HG02885 (cell line): ENCODE results near the gene MBD2.

Experiments
- ATAC-seq: cut with Tn5 transposase; IDR thresholded peaks from one replicate; pipeline ENCODE4 v1.9.1; 2021; ENCODE audit warnings: mild to moderate bottlenecking; ENCODE audit not compliant: unreplicated experiment, poor library complexity

The MBD2 gene

GRCh38 chr18:54203914-54204313, 20.6 kb downstream of the MBD2 start:
- peak; percentile 59 for ATAC-seq

DNA sequence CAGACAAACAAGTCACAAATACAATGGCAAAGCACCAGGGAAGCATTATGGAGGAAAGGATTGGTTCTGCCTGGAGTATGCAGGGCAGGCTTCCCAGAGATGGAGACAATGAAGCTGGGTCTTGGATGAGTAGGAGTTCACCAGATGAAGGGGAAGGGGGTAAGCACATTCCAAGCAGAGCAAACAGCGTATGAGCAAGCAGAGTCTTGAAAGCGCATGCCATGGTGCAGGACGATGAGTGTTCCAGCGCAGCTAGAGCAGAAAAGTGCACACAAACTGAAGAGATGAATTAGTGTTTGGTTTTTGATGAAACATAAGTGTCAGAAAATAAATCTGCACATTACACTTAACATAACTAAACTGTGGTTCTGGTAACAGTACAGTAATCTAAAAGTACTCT, 21.6 kb downstream of the MBD2 start:
- ATAC-seq: no peak

- no peak for ATAC-seq
These were observed 26.6 kb downstream of the MBD2 start for GRCh38 chr18:54197747-54198411.

DNA sequence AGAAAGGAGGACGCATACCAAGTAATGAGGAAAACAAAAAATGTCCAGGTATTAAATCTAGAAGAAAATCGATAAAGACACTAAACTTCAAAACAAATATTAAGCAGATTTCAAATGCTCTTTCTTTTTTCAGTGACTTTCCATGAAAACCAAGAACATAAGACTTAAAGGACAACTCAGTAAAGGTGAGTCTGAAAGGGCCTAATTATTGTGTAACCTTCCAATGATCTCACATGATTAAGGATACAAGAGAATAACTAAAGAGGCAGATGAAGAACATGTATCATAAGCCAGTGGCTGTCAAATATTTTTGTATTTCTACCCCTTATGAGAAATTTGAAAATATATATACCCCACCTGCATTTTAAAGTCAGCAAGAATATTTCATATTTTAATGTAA, 30.7 kb downstream of the MBD2 start:
- ATAC-seq: no peak

GRCh38 chr18:54192900-54193299, 31.6 kb downstream of the MBD2 start:
- no peak for ATAC-seq

GRCh38 chr18:54192415-54192814, 32.1 kb downstream of the MBD2 start:
- no peak for ATAC-seq

DNA sequence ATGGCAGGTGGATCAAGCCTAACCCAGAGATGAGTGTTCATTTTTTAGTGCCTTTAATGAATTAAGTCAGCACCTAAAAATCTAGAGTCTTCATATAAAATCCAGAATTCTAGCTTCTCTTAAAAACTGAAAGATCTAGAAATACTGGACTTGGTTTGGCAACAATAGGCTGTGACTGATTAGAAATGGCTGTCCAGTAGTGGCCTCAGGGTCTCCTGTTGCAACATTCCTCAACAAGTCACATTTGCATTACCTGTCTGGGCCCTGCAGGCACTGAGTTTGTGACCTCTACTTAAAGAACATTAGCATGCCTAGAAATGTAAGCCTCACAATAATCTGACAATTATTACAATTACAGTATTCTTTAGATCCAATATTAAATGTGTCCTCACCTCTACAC, 33.1 kb downstream of the MBD2 start:
- no peak for ATAC-seq

DNA sequence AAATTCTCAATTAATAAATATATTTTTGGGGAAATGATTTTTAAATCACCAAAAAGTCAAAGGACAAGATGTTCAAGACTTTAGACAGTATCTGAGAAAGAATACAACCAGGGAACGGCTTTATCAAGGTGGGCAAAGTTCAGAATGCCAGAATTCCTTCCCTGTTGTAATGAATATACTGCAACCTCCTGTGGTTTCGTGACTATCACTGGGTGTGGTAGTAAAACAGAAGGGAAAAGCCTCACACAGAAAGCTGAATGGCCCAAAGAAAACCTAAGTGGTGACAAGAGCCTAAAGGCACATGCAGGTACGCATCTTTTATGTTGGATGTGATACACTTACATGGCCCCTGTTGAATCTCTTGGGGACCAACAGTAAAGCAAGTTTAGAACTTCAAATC, 37.1 kb downstream of the MBD2 start:
- no peak for ATAC-seq

DNA sequence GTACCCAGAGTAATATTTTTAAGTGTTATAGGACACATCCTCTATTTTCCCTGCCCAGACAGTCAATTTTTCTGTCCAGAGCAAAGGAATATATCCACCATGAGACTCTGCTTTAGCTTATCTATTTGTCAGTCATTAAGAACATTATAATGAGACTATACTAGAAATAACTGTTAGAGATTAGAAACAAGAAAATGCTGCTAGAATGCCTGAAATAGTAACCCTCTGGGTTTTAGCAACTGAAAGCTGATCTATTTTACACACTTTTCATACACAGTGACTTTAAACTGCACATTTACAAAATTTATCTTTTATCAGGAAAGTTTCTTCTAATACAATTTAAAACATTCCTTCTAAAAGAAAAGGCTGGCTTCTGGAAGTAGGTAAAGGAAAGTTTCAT, 39.6 kb downstream of the MBD2 start:
- peak; percentile 49 for ATAC-seq

GRCh38 chr18:54183390-54183789, 41.1 kb downstream of the MBD2 start:
- no peak for ATAC-seq

- ATAC-seq: peak; percentile 56
These were observed 42.4 kb downstream of the MBD2 start for GRCh38 chr18:54181856-54182602.

DNA sequence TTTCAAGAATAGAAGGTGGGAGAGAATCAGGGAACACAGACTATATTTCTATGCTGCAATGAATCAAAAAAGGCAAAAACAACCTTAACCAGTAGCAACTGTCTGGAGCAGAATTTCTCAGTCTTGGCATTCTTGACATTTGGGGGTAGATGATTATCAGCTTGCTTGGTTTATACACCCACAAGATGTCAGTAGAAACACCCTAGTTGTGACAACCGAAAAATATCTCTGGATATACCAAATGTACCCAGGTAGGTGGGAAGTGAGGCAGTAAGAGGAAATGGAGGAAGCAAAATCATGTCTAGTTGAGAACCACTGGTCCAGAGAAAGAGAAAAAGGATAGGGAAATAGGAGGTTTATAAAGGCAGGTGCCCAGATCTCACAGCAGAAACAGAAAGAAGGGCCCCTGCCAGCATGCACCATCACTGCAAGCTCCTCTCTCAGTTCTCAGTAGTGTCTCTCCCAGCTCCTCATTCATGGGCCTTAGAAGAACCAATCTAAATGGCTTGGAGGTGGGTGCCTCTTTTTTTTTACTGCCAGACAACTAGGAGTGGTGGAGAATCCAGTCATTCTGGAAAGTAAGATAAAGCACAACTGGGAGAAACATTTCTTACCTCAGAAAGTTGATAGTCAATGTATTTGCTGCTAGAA, 50.4 kb downstream of the MBD2 start:
- ATAC-seq: peak; percentile 53

- ATAC-seq: no peak
These were observed 51.2 kb downstream of the MBD2 start for GRCh38 chr18:54173250-54173649.

DNA sequence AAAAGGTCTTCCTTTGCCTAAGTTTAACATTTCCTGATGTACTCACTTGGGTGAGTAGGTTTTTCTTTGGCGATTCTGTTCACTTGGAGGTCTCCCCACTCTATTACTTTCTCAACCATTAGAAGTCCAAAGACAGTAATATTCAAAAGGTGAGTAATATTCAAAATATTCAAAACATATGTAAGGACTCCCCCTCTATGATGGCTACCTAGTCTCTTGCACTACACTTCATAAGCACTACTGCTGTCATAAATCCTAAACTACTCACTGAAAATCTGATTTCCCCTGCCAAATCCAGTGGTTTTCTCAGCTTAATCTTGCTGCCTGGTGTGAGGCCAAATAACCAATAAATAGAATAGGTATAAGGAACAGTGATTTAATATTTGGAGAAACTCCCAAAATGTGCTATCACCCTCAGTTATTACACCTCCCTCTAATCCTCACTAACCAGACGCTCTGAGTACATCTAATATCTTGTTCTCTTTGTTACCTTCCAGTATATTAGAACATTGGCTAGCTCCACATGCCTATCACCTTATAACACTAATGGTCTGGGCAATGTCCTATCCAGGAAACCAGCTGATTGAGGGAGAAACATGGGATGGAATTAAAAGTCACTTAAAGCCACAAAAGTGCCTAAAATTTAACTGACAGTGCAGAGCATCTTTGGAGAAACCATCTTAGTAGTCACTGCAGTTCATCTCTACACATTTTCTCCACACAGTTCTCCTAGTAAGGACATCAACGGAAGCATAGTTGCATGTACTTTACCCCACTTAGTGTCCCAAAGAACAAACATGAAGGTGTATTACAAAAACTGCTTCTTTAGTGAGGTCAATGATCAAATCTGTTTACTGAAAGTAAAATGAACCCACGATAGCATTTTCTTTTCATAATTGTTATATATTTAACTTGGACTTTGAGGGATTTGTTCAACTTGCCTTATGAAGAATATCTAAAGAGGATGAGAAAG, 54.8 kb downstream of the MBD2 start:
- no peak for ATAC-seq

DNA sequence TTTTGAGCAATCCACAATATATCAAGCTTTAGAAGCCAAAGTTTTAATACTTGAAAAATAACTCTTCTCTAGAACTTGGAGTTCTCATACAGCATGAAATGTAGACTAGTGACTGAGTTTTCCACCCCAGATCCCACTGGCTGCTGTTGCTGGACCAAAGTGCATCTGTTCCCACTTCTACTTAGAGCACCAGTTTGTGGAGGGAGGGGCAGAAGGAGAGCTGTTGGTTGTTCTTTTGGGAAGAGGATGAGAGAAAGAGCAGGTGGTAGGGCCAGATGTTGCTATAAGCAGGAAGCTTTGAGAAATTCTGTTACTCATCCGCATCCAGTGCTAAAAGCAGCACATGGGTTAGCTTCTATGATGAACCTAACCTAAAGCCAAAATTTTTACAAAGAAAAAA, 59.0 kb downstream of the MBD2 start:
- ATAC-seq: no peak

DNA sequence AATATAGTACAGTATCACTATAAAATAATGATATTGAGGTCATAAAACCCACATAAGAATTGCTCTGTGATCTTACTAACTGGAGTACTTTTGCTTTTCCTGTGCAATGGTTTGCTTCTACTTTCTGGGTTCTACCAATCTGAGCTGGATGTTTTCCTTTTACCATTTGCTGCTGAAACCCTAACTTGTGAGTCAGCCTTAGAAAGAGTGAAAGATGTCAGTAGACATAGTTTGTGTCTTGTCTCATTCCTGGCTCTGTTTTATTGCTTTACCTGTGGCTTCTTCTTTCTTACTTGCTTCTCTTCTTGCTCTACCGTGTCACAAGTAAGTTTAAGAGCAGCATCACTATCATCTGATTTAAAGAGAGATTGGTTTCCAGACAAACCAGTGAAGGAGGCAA, 61.0 kb downstream of the MBD2 start:
- ATAC-seq: no peak

GRCh38 chr18:54162431-54162830, 62.0 kb downstream of the MBD2 start:
- ATAC-seq: no peak

GRCh38 chr18:54161267-54161666, 63.2 kb downstream of the MBD2 start:
- ATAC-seq: no peak

- no peak for ATAC-seq
These were observed 64.6 kb downstream of the MBD2 start for GRCh38 chr18:54159906-54160305.

DNA sequence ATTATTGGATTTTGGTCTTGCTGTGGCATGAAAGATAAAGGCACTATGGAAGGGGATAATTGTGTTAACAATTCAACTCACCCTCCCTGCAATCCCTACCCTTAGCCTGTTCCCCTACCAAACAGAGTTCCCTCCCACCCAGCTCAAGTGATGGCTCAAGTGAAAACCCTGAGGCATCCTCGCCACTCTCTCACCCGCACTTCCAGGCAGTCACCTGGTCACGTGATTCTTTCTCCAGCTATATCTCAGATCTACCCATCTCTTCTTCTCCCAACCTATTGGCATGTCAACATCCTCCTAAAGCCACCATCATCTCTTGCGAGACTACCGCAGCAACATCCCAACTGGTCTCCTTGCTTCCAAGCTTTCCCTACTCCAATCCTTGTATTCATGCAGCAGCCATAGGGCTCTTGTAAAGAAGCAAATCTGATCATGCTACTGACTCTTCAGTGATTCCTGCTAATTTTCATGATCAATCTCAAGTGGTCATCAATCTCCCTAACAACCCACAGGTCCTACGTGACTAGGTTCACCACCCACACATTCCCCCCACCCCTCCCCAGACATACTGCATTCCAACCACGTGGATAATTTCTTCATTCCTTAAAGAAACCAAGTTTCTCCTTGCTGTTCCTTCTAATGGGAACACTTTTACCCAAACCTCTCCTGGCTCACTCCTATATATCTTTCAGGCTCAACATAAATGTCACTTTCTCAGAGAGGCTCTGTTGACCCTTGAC, 66.7 kb downstream of the MBD2 start:
- no peak for ATAC-seq
